Stomach smooth muscle (tissue), 2 donors: ENCODE results near the gene GRM4.

Experiments used
- H3K27ac ChIP-seq: one replicate; pipeline ENCODE4 v1.7.0; 2013; ENCODE audit warnings: mild to moderate bottlenecking, low read length, inconsistent platforms
- H3K27me3 ChIP-seq, 2 donors: one replicate each; pipeline ENCODE4 v1.7.0; 2013; ENCODE audit warnings: low read length in 2 of 2; ENCODE audit not compliant: insufficient read depth in 2 of 2, control insufficient read depth in 1 of 2
- H3K36me3 ChIP-seq, 2 donors: one replicate each; pipeline ENCODE4 v1.7.0; 2013; ENCODE audit warnings: low read length in 2 of 2; ENCODE audit not compliant: control insufficient read depth in 2 of 2, insufficient read depth in 2 of 2
- H3K4me1 ChIP-seq: one replicate; pipeline ENCODE4 v1.7.0; 2013; ENCODE audit warnings: low read length; ENCODE audit not compliant: control insufficient read depth, insufficient read depth
- H3K4me3 ChIP-seq, 2 donors: one replicate each; pipeline ENCODE4 v1.7.0; 2013; ENCODE audit warnings: low read length in 2 of 2
- H3K9ac ChIP-seq, 2 donors: one replicate each; pipeline ENCODE4 v1.7.0; 2013; ENCODE audit warnings: low read length in 2 of 2, mild to moderate bottlenecking in 1 of 2
- H3K9me3 ChIP-seq, 2 donors: one replicate each; pipeline ENCODE4 v1.7.0; 2013; ENCODE audit warnings: low read length in 2 of 2; ENCODE audit not compliant: control insufficient read depth in 2 of 2
- donor health status: healthy.
- donor health status: Pancreatic carcinoma.

Gene GRM4

GRCh38 chr6:34104628-34105027, 41.3 kb downstream of the GRM4 start:
- peaks cover 3 to 7% of the 10 kb centered on the region in 2 donors for H3K27me3 ChIP-seq
- no peaks in the 10 kb centered on the region for H3K4me1 ChIP-seq
- H3K27ac ChIP-seq = no peak overlapping the region
- H3K36me3 ChIP-seq = no peaks in the 10 kb centered on the region
- H3K9ac ChIP-seq = no peak overlapping the region
- no peaks in the 10 kb centered on the region for H3K9me3 ChIP-seq
- no peak overlapping the region for H3K4me3 ChIP-seq

- Histone ChIP-seq H3K4me1 (no peaks in the 10 kb centered on the region), H3K27me3 (peaks cover 2 to 3% of the 10 kb centered on the region in 2 donors), H3K4me3 (no peak overlapping the region), H3K9ac (no peak overlapping the region), H3K9me3 (no peaks in the 10 kb centered on the region), H3K36me3 (no peaks in the 10 kb centered on the region), H3K27ac (no peak overlapping the region)
Observed at GRCh38 chr6:34104186-34104585, 41.7 kb downstream of the GRM4 start.

GRCh38 chr6:34103321-34103720, 42.6 kb downstream of the GRM4 start:
- no peak overlapping the region for H3K9ac ChIP-seq
- peaks cover 2 to 3% of the 10 kb centered on the region in 2 donors for H3K27me3 ChIP-seq
- H3K36me3 ChIP-seq = no peaks in the 10 kb centered on the region
- no peak overlapping the region for H3K27ac ChIP-seq
- H3K4me3 ChIP-seq = no peak overlapping the region
- H3K4me1 ChIP-seq = no peaks in the 10 kb centered on the region
- H3K9me3 ChIP-seq = no peaks in the 10 kb centered on the region

- no peaks in the 10 kb centered on the region for H3K4me1 ChIP-seq
- H3K9me3 ChIP-seq = no peaks in the 10 kb centered on the region
- H3K36me3 ChIP-seq = no peaks in the 10 kb centered on the region
- peaks cover 2 to 5% of the 10 kb centered on the region in 2 donors for H3K27me3 ChIP-seq
- H3K27ac ChIP-seq = no peak overlapping the region
- no peak overlapping the region for H3K4me3 ChIP-seq
- H3K9ac ChIP-seq = no peak overlapping the region
Observed at GRCh38 chr6:34102696-34103095, 43.2 kb downstream of the GRM4 start.

GRCh38 chr6:34102099-34102656, 43.7 kb downstream of the GRM4 start:
- Histone ChIP-seq H3K9ac (no peak overlapping the region), H3K9me3 (no peaks in the 10 kb centered on the region), H3K27ac (no peak overlapping the region), H3K4me1 (no peaks in the 10 kb centered on the region), H3K4me3 (no peak overlapping the region), H3K36me3 (no peaks in the 10 kb centered on the region), H3K27me3 (peaks cover 2 to 5% of the 10 kb centered on the region in 2 donors)

GRCh38 chr6:34100788-34101187, 45.1 kb downstream of the GRM4 start:
- Histone ChIP-seq H3K4me1 (no peaks in the 10 kb centered on the region), H3K27ac (no peak overlapping the region), H3K9ac (no peak overlapping the region), H3K9me3 (no peaks in the 10 kb centered on the region), H3K27me3 (peaks cover 8 to 18% of the 10 kb centered on the region in 2 donors), H3K4me3 (no peak overlapping the region), H3K36me3 (no peaks in the 10 kb centered on the region)

GRCh38 chr6:34099878-34100277, 46.0 kb downstream of the GRM4 start:
- H3K27ac ChIP-seq = no peak overlapping the region
- no peak overlapping the region for H3K4me3 ChIP-seq
- H3K36me3 ChIP-seq = no peaks in the 10 kb centered on the region
- no peak overlapping the region for H3K9ac ChIP-seq
- peaks cover 12 to 27% of the 10 kb centered on the region in 2 donors for H3K27me3 ChIP-seq
- H3K4me1 ChIP-seq = no peaks in the 10 kb centered on the region
- H3K9me3 ChIP-seq = no peaks in the 10 kb centered on the region

GRCh38 chr6:34098045-34098936, 47.6 kb downstream of the GRM4 start:
- peaks cover 0 to 4% of the 10 kb centered on the region in 2 donors for H3K9me3 ChIP-seq
- peaks cover 21 to 38% of the 10 kb centered on the region in 2 donors for H3K27me3 ChIP-seq
- no peaks in the 10 kb centered on the region for H3K36me3 ChIP-seq
- H3K27ac ChIP-seq = no peak overlapping the region
- H3K9ac ChIP-seq = no peak overlapping the region
- H3K4me1 ChIP-seq = no peaks in the 10 kb centered on the region
- H3K4me3 ChIP-seq = no peak overlapping the region

GRCh38 chr6:34096814-34097213, 49.1 kb downstream of the GRM4 start:
- H3K9ac ChIP-seq = no peak overlapping the region
- H3K4me3 ChIP-seq = no peak overlapping the region
- H3K27ac ChIP-seq = no peak overlapping the region
- peaks cover 0 to 4% of the 10 kb centered on the region in 2 donors for H3K9me3 ChIP-seq
- no peaks in the 10 kb centered on the region for H3K4me1 ChIP-seq
- H3K36me3 ChIP-seq = no peaks in the 10 kb centered on the region
- H3K27me3 ChIP-seq = peaks cover 21 to 38% of the 10 kb centered on the region in 2 donors

GRCh38 chr6:34096193-34096592, 49.7 kb downstream of the GRM4 start:
- Histone ChIP-seq H3K9me3 (peaks cover 0 to 4% of the 10 kb centered on the region in 2 donors), H3K27ac (no peak overlapping the region), H3K27me3 (peaks cover 21 to 38% of the 10 kb centered on the region in 2 donors), H3K4me1 (no peaks in the 10 kb centered on the region), H3K36me3 (no peaks in the 10 kb centered on the region), H3K9ac (no peak overlapping the region), H3K4me3 (no peak overlapping the region)

- Histone ChIP-seq H3K36me3 (no peaks in the 10 kb centered on the region), H3K4me3 (no peak overlapping the region), H3K9me3 (peaks cover 0 to 4% of the 10 kb centered on the region in 2 donors), H3K27me3 (peaks cover 19 to 38% of the 10 kb centered on the region in 2 donors), H3K4me1 (no peaks in the 10 kb centered on the region), H3K9ac (no peak overlapping the region), H3K27ac (no peak overlapping the region)
Observed at GRCh38 chr6:34095741-34096140, 50.1 kb downstream of the GRM4 start.
